ENCODE data around the gene UBTD1. TPM values are rescaled to one million over a fixed set of nuclear protein-coding genes. Genes with fewer than 3 reads are reported as not detected.

UBTD1 gene
- polyA plus RNA-seq, 1 donor (not counting 4 experiments of a cell fraction or from before 2014, with no cell fraction given), result 12.0 TPM

DNA sequence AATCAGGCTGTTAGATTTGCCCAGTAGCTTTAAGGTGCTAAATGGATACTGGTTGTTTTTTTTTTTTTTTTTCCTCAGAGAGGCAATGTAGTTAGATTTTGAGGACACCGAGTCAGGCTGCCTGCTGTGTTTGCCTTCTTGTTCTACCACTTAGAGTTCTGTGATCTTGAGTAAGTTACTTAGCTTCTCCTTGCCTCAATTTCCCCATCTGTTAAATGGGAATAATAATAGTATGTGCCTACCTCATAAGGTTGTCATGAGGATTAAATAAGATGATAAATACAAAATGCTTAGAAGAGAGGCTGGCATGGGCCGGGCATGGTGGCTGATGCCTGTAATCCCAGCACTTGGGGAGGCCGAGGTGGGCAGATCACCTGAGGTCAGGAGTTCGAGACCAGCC lies 120.0 kb downstream of the UBTD1 start:
- H2AFZ ChIP-seq (ENCODE audit: control insufficient read depth, low read length), result no peak overlapping the region
- H3K27me3 ChIP-seq (ENCODE audit: control insufficient read depth, extremely low read depth, insufficient read depth, low read length), result no peaks in the 10 kb centered on the region
- no peaks in the 10 kb centered on the region for H3K9me1 ChIP-seq (ENCODE audit: control insufficient read depth, extremely low read depth, insufficient read depth, low read length)
- DNase-seq (ENCODE audit: low read depth, low spot score) (no peak), FAIRE-seq (no peak)
- no peak overlapping the region for H3K4me3 ChIP-seq (ENCODE audit: control insufficient read depth in 2 of 3, extremely low read depth in 1 of 3, insufficient read depth in 2 of 3, low read depth in 1 of 3, low read length in 3 of 3)
- H3K27ac ChIP-seq (ENCODE audit: control insufficient read depth, insufficient read depth, low read length), result no peak overlapping the region
- no peaks in the 10 kb centered on the region for H3K4me1 ChIP-seq (ENCODE audit: control insufficient read depth, extremely low read depth, insufficient read depth, low read length)
- H3K79me2 ChIP-seq (ENCODE audit: control insufficient read depth, insufficient read depth, low read length), result no peaks in the 10 kb centered on the region
- H3K36me3 ChIP-seq (ENCODE audit: control insufficient read depth in 2 of 2, extremely low read depth in 1 of 2, insufficient read depth in 2 of 2, low read length in 2 of 2), result no peaks in the 10 kb centered on the region
- no peak overlapping the region for H3K4me2 ChIP-seq (ENCODE audit: control insufficient read depth, extremely low read depth, insufficient read depth, low read depth, low read length)
- H3K9ac ChIP-seq (ENCODE audit: control insufficient read depth, extremely low read depth, insufficient read depth, low read length), result no peak overlapping the region
- TF ChIP-seq, protein P1, sequence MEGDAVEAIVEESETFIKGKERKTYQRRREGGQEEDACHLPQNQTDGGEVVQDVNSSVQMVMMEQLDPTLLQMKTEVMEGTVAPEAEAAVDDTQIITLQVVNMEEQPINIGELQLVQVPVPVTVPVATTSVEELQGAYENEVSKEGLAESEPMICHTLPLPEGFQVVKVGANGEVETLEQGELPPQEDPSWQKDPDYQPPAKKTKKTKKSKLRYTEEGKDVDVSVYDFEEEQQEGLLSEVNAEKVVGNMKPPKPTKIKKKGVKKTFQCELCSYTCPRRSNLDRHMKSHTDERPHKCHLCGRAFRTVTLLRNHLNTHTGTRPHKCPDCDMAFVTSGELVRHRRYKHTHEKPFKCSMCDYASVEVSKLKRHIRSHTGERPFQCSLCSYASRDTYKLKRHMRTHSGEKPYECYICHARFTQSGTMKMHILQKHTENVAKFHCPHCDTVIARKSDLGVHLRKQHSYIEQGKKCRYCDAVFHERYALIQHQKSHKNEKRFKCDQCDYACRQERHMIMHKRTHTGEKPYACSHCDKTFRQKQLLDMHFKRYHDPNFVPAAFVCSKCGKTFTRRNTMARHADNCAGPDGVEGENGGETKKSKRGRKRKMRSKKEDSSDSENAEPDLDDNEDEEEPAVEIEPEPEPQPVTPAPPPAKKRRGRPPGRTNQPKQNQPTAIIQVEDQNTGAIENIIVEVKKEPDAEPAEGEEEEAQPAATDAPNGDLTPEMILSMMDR (optimal IDR thresholded peaks at IDR 0.05 in 1 of 3, IDR thresholded peaks at IDR 0.05 in 1 of 3, conservative IDR thresholded peaks at IDR 0.05 in 1 of 3; ENCODE audit: extremely low read depth in 1 of 3, insufficient read depth in 2 of 3, low read length in 3 of 3), result no peak
- no peak for TF ChIP-seq EZH2 (IDR thresholded peaks at IDR 0.05; ENCODE audit: low read length)
- dilution Hi-C loops (cut with MboI; ENCODE audit: extremely low pct_ligation_motif_present, low sequenced_read_pairs), result no loop called here
- no peaks in the 10 kb centered on the region for H4K20me1 ChIP-seq (ENCODE audit: control insufficient read depth, extremely low read depth, insufficient read depth, low read length)
- no peaks in the 10 kb centered on the region for H3K9me3 ChIP-seq (ENCODE audit: control insufficient read depth, low read depth, low read length)

Other genes starting within 250 kb of the UBTD1 start
- gene ARHGAP19, start 206.3 kb upstream of the UBTD1 start, polyA plus RNA-seq, result 2.9 to 7.5 TPM (median 5.0 TPM) in 3 replicates
- 0.34 to 0.79 TPM (median 0.50 TPM) in 3 replicates for gene FRAT1, start 179.7 kb upstream of the UBTD1 start, polyA plus RNA-seq
- gene FRAT2, start 164.2 kb upstream of the UBTD1 start, polyA plus RNA-seq, result 3.8 to 5.5 TPM (median 5.0 TPM) in 3 replicates
- 11.1 to 17.5 TPM (median 14.8 TPM) in 3 replicates for gene RRP12, start 97.6 kb upstream of the UBTD1 start, polyA plus RNA-seq
- 602 to 706 TPM (median 624 TPM) in 3 replicates for gene PGAM1, start 72.7 kb upstream of the UBTD1 start, polyA plus RNA-seq
- gene EXOSC1, start 52.9 kb upstream of the UBTD1 start, polyA plus RNA-seq, result 40.9 to 45.7 TPM (median 42.9 TPM) in 3 replicates
- 63.3 to 77.6 TPM (median 67.8 TPM) in 3 replicates for gene ZDHHC16, start 52.7 kb upstream of the UBTD1 start, polyA plus RNA-seq
- 72.5 to 74.8 TPM (median 74.4 TPM) in 3 replicates for gene MMS19, start 502 bp upstream of the UBTD1 start, polyA plus RNA-seq
- 0.18 to 0.67 TPM (median 0.38 TPM) in 3 replicates for gene ANKRD2, start 73.9 kb downstream of the UBTD1 start, polyA plus RNA-seq
- gene HOGA1, start 85.5 kb downstream of the UBTD1 start, polyA plus RNA-seq, result 0.49 to 1.0 TPM (median 0.89 TPM) in 3 replicates
- gene C10orf62, start 90.8 kb downstream of the UBTD1 start, polyA plus RNA-seq, result 0.06 to 0.08 TPM in 2 of 3 replicates, not detected in the other
- gene MORN4, start 134.6 kb downstream of the UBTD1 start, polyA plus RNA-seq, result 9.1 to 12.6 TPM (median 10.3 TPM) in 3 replicates
- 51.3 to 73.3 TPM (median 63.8 TPM) in 3 replicates for gene PI4K2A, start 141.7 kb downstream of the UBTD1 start, polyA plus RNA-seq
- gene AVPI1, start 188.3 kb downstream of the UBTD1 start, polyA plus RNA-seq, result 22.3 to 83.2 TPM (median 48.8 TPM) in 3 replicates
- 24.0 to 85.1 TPM (median 39.7 TPM) in 3 replicates for gene MARVELD1, start 214.8 kb downstream of the UBTD1 start, polyA plus RNA-seq
- gene ZFYVE27, start 238.2 kb downstream of the UBTD1 start, polyA plus RNA-seq, result 14.2 to 23.2 TPM (median 14.3 TPM) in 3 replicates

Measured in keratinocyte (primary cell).